GM12875 (cell line): ENCODE measurements around the gene UPF3A.

ENCODE experiments used
- H3K4me3 ChIP-seq: one replicate; pipeline ENCODE4 v1.5.1; 2011; ENCODE audit warnings: low read depth, low read length, control low read depth
- TF ChIP-seq, protein P1 (sequence below): IDR thresholded peaks from 2 replicates; pipeline ENCODE4 v1.5.1; 2011; ENCODE audit warnings: low read depth, mild to moderate bottlenecking, control low read depth, inconsistent platforms, low read length, moderate library complexity, borderline replicate concordance; ENCODE audit not compliant: insufficient read depth

The UPF3A gene

DNA sequence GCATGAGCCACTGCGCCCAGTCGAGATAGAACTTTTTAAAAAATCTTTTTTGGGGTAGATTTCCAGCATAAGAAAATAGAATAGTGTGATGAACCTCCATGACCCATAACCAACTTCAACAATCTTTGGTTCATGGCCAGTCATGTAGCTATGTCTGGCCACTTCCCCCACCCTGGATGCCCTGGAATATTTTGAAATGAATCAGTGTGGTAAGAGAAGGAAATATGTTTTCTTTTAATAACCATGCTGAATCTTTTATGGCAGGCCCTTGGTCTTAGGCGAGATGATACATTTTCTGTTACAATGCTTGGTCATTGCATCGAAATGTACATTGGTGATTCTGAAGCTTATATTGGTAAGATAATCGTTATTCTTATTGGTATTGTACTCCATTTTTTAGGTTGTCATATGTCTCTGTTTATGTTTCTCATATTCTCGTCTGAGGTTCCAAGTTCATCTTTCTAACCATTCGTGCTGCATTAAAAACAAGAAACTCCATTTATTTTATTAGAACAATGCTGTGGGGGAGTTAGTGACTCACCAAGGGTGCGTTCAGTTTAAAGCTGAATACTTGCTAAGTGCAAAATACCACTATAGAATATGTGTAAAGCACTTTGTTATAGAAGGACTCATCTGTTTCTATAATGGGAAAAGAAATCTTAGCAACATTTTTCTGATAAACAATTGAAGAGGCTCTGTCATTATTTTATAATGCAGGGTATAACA, 16.4 kb upstream of the UPF3A start:
- TF ChIP-seq, protein P1, sequence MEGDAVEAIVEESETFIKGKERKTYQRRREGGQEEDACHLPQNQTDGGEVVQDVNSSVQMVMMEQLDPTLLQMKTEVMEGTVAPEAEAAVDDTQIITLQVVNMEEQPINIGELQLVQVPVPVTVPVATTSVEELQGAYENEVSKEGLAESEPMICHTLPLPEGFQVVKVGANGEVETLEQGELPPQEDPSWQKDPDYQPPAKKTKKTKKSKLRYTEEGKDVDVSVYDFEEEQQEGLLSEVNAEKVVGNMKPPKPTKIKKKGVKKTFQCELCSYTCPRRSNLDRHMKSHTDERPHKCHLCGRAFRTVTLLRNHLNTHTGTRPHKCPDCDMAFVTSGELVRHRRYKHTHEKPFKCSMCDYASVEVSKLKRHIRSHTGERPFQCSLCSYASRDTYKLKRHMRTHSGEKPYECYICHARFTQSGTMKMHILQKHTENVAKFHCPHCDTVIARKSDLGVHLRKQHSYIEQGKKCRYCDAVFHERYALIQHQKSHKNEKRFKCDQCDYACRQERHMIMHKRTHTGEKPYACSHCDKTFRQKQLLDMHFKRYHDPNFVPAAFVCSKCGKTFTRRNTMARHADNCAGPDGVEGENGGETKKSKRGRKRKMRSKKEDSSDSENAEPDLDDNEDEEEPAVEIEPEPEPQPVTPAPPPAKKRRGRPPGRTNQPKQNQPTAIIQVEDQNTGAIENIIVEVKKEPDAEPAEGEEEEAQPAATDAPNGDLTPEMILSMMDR = no peak
- H3K4me3 ChIP-seq = no peak overlapping the region

DNA sequence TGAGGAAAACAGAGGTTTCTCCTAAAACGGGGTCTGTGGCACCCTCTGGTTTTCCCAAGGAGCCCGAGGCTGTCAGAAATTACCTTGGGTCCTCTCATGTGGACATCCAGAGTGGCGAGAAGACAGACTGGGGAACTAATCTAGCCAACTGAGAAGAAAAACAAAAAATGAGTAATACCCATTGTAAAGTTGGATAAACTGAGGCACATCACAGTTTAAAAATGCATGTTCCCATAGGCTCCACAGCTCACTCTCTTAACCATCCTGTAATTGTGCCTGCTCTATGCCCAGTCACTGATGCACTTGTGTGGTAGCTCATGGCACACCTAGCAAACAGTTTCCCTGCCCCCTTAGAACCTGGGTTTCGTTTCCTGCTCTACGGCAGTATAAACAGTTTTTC, 15.2 kb upstream of the UPF3A start:
- H3K4me3 ChIP-seq = no peak overlapping the region
- TF ChIP-seq, protein P1 = no peak

DNA sequence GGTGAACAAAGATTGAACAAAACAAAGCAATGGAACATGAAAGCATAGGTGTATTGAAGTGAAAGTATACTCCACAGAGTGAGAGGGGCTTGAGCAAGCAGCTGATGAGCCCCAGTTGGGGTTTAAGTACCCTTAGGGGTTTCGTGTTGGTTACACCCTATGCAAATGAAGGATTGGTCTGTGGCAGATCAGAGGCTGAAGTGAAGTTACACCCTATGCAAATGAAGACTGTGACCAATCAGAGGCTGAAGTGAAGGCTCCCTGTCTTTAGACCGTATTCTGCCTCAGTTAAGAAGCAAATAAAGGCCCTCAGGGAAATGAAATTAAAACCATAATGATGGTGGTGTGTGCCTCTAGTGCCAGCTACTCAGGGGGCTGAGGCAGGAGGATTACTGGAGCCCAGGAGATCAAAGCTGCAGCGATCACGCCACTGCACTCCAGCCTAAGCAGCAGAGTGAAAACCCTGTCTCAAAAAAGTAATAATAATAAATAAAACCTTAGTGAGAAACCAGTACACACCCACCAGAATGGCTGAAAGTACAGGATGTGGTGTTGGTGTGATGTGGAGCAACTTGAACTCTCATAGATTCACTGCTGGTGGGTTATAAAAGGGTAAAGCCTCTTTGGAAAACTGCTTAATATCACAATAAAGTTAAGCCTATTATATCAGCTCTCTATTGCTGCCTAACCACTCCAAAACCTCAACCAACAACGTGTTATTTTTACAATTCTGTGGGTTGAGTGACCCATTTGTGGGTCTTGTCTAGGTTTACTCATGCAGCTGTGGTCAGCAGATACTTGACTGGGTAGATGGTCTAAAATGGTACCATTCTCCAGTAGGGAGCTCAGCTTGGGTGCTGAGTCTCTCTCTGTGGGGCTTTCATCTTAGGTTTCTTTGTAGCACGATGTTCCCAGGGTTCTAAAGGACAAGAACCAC, 12.8 kb upstream of the UPF3A start:
- no peak overlapping the region for H3K4me3 ChIP-seq
- TF ChIP-seq, protein P1 = no peak

DNA sequence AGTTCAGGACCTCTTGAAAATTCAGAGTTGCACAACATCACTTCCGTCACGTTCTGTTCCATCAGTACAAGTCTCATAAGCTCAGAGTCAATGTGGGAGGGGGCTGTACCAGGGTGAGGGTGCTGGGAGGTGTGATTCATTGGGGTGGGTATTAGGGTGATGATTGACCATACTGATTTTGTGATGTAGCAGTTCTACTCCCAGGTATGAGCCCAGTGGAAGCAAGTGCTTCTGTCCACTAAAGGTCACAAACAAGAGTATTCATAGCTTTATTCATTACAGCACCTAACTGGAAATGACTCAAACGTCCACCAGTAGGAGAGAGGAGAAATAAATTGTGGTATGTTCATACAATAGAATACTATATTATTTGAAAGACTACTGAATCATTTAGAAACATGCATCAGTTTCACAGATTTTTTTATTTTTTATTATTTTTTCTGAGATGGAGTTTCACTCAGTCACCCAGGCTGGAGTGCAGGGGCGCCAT, 12.1 kb upstream of the UPF3A start:
- H3K4me3 ChIP-seq = no peak overlapping the region
- TF ChIP-seq, protein P1 = no peak

DNA sequence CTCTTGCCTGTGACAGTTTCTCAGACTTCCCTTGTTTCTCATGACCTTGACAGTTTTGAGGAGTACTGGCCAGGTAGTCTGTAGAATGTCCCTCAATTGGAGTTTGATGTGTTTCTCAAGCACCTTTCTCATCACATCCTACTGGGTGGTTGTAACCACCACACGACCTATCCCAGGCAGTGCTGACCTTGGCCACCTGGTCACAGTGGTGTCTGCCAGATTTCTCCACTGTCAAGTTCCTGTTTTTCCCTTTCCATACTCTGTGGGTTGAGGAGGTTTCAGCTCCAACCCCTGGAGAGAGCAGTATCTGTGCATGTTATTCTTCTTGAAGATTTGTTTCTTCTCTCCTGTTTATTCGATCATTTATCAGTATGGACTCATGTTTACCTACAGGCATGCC, 8.4 kb upstream of the UPF3A start:
- H3K4me3 ChIP-seq = no peak overlapping the region
- TF ChIP-seq, protein P1 = no peak

DNA sequence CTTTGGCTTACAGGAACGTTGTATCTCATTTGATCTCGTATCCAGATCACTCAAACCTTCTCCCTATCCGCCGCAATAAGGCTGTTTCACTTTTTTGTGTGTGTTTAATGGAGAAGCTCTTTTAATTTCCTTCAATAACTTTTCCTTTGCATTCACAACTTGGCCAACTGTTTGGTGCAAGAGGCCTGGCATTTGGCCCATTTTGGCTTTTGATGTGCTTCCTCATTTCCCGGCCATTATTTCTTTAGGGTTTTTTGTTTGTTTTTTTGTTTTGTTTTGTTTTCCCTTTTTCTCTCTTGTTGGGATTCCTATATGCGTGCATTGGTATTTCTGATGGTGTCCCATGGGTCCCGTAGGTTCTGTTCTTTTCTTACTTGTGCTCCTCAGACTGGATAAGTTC, 6.1 kb upstream of the UPF3A start:
- H3K4me3 ChIP-seq = no peak overlapping the region
- TF ChIP-seq, protein P1 = no peak
